Spleen (tissue), 7 donors: ENCODE data around the gene AKAP12.

Experiments
- POLR2AphosphoS5 ChIP-seq, 3 donors: sonication (generic); formaldehyde crosslinking; IDR thresholded peaks; one replicate each; pipeline ENCODE4 v1.5.1; 2017; ENCODE audit warnings: antibody characterized with exemption in 3 of 3
- TF ChIP-seq, protein P1 (sequence below), 11 experiments: fragments of 200-600 bp in 7 of 11; fragments of 450-650 bp in 4 of 11; sonication (generic) in 4 of 11; IDR thresholded peaks in 8 of 11; conservative IDR thresholded peaks in 3 of 11; 1 replicate in 7 of 11; 2 replicates in 4 of 11; pipeline versions ENCODE4 v1.4.0 to v1.8.0; 2016 to 2021; ENCODE audit warnings: antibody characterized with exemption in 11 of 11, inconsistent platforms in 4 of 11, mild to moderate bottlenecking in 1 of 11
- donor health status: DM: no; HTN: no; CAD: no; lungs with moderate emphysema.
- donor health status: DM: no; HTN: no; CAD: no.
- donor health status: DM: no; HTN: no; CAD: no.

GRCh38 chr6:151389618-151390275 is 150.0 kb downstream of the AKAP12 start:
- TF ChIP-seq, protein P1, sequence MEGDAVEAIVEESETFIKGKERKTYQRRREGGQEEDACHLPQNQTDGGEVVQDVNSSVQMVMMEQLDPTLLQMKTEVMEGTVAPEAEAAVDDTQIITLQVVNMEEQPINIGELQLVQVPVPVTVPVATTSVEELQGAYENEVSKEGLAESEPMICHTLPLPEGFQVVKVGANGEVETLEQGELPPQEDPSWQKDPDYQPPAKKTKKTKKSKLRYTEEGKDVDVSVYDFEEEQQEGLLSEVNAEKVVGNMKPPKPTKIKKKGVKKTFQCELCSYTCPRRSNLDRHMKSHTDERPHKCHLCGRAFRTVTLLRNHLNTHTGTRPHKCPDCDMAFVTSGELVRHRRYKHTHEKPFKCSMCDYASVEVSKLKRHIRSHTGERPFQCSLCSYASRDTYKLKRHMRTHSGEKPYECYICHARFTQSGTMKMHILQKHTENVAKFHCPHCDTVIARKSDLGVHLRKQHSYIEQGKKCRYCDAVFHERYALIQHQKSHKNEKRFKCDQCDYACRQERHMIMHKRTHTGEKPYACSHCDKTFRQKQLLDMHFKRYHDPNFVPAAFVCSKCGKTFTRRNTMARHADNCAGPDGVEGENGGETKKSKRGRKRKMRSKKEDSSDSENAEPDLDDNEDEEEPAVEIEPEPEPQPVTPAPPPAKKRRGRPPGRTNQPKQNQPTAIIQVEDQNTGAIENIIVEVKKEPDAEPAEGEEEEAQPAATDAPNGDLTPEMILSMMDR (IDR thresholded peaks at IDR 0.05 in 8 of 11, conservative IDR thresholded peaks at IDR 0.05 in 3 of 11): no peak
- TF ChIP-seq POLR2AphosphoS5 (IDR thresholded peaks at IDR 0.05): peak; percentile 81 to 89 (median 81)
